GM19467 (cell line): ENCODE measurements around the gene ZBTB8B.
"Not testable (repeated sequence)": the region's sequence is repeated elsewhere in the genome, so short reads cannot be mapped to it uniquely, and the experiment has no call there.

Experiments
- ATAC-seq: cut with Tn5 transposase; IDR thresholded peaks from one replicate; pipeline ENCODE4 v1.9.1; 2021; ENCODE audit warnings: mild to moderate bottlenecking, moderate library complexity; ENCODE audit not compliant: unreplicated experiment

ZBTB8B gene

DNA sequence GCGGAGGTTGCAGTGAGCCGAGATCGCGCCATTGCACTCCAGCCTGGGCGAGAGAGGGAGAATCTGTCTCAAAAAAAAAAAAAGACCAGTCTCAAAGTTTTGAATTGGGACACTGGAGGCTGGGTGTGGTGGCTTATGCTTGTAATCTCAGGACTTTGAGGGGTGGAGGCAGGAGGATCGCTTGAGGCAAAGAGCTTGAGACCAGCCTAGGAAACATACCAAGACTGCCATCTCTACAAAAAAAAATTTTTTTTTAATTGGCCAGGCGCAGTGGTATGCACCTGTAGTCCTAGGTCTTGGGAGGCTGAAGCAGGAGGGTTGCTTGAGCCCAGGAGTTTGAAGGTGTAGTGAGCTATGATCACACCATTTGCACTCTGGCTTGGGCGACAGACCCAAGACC lies 3.9 kb downstream of the ZBTB8B start:
- no peak for ATAC-seq

DNA sequence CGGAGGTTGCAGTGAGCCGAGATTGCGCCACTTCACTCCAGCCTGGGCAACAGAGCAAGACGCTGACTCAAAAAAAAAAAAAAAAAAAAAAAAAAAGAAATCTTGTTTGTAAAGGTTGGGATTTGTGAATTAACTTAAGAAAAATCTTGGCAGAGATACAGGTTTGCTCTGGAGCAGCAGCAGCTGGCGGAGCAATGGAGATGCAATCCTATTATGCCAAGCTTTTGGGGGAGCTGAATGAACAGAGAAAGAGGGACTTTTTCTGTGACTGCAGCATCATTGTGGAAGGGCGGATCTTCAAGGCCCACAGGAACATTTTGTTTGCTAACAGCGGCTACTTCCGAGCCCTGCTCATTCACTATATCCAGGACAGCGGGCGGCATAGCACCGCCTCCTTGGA lies 5.6 kb downstream of the ZBTB8B start:
- ATAC-seq, result no peak

DNA sequence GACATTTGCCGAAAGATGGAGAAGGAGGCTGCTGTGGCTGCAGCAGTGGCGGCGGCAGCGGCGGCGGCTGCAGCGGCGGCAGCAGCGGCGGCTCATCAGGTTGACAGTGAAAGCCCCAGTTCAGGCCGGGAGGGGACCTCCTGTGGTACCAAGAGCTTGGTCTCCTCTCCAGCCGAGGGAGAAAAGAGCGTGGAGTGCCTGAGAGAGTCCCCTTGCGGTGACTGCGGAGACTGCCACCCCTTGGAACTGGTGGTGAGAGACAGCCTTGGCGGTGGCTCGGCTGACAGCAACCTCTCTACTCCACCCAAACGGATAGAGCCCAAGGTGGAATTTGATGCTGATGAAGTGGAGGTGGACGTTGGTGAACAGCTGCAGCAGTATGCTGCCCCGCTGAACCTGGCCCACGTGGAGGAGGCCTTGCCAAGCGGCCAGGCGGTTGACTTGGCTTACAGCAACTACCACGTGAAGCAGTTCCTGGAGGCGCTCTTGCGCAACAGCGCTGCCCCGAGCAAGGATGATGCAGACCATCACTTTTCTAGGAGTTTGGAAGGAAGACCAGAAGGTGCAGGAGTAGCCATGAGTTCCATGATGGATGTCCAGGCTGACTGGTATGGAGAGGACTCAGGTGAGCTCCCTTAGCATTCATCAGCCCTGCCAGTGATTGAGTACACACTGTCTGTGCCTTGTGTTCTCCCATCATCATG lies 6.3 kb downstream of the ZBTB8B start:
- no peak for ATAC-seq

- no peak for ATAC-seq
These were observed 7.0 kb downstream of the ZBTB8B start for GRCh38 chr1:32471695-32472362.

DNA sequence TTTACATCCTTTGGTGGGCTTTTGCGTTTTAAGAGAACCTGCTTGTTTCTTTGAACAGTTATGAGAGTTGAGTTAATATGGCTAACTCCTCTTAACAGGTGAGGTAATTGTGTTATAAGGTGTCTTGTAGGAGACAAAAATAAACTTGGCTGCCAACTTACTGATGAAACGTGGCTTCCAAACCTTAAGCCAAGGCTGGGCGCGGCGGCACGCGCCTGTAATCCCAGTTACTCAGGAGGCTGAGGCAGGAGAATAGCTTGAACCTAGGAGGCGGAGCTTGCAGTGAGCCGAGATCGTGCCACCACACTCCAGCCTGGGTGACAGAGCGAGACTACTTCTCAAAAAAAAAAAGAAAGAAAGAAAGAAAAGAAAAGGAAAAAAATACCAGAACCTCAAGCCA lies 8.1 kb downstream of the ZBTB8B start:
- ATAC-seq, result not testable (repeated sequence)

DNA sequence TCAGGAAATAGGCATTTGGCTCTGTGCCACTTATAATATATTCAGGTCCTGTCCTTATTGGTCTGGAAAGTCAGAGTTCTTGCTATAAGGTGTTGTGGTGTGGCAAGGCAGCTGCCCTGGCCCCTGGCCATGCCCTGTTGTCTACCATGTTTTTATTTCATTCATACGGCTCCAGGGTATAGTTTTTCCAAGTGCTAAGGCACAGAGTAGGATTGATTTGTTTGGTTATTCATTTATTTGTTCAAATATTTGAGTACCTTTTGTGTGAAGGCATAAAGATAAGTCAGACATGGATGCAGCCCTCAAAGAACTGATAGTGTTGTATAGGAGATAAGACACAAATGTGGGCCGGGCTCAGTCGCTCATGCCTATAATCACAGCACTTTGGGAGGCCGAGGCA lies 10.1 kb downstream of the ZBTB8B start:
- ATAC-seq, result no peak

- no peak for ATAC-seq
These were observed 15.1 kb downstream of the ZBTB8B start for GRCh38 chr1:32480003-32480402.

DNA sequence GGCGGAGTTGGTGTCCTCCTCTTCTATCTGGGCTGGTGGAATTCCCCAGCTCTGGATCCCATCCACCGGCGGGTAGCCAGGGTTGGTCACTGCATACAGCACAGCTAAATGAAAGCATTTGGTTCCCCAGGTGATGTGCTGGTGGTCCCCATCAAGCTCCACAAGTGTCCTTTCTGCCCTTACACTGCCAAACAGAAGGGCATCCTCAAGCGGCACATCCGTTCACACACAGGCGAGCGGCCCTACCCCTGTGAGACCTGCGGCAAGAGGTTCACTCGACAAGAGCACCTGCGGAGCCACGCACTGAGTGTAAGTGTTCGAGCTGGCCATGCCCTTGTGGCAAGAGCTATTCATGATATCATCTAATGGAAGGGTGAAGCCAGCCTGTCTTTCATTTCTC lies 15.9 kb downstream of the ZBTB8B start:
- no peak for ATAC-seq

DNA sequence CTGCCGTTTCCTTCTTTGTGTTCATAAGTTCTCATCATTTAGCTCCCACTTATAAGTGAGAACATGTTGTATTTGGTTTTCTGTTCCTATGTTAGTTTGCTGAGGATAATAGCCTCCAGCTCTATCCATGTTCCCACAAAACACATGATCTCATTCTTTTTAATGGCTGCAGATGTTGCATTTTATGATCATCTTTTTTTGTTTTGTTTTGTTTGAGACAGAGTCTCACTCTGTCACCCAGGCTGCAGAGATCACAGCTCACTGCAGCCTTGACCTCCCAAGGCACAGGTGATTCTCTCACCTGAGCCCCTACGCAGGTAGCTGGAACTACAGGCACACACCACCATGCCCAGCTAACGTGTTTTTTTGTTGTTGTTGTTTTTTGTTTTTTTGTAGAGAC lies 16.9 kb downstream of the ZBTB8B start:
- not testable (repeated sequence) for ATAC-seq

GRCh38 chr1:32485554-32486255 lies 20.8 kb downstream of the ZBTB8B start:
- ATAC-seq, result no peak

DNA sequence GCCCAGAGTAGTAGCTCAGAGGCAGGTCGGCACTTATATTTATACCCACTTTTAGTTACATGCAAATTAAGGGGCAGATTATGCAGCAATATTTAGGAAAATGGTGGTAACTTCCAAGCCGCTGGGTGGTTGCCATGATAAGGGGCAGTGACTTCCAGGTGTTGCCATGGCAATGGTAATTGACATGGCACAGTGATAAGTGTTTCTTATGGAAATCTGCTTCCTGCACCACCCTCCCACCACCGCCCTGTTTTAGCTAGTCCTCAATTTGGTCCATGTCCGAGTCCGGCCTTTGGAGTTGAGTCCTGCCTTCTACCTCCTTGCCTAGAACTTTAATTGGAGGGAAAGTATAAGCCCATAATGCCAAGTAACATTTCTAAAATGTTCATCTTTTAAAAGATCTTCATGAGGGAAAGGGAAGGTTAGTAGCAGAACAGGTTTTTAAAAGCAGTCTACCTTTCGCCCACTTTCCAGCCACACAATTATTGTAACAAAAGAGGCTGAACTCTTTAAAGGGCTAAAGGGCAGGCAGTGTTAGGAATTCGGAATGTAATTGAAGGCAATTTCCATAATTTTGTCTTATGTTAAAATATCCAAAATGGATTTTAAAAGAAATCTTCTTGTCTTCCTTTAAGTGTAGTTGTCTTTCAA lies 21.7 kb downstream of the ZBTB8B start:
- ATAC-seq, result no peak

DNA sequence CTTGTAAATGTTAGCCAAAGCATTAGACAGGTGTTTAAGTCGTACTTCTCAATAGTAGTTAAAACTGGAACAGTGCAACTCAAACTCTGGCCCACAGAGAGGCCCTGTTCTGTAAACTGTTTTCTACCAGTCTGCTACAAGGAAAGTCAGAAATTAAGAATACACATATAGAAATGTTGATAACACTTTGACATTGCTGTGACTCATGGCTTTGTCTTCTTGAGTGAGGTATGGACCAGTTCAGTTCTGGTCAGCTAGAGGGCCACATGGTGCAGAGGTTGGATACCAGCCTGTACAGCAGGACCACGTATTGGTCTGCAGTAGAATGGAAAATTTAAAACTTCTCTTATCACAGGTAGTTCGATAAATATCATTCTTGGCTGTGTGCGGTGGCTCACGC lies 22.3 kb downstream of the ZBTB8B start:
- ATAC-seq, result no peak

DNA sequence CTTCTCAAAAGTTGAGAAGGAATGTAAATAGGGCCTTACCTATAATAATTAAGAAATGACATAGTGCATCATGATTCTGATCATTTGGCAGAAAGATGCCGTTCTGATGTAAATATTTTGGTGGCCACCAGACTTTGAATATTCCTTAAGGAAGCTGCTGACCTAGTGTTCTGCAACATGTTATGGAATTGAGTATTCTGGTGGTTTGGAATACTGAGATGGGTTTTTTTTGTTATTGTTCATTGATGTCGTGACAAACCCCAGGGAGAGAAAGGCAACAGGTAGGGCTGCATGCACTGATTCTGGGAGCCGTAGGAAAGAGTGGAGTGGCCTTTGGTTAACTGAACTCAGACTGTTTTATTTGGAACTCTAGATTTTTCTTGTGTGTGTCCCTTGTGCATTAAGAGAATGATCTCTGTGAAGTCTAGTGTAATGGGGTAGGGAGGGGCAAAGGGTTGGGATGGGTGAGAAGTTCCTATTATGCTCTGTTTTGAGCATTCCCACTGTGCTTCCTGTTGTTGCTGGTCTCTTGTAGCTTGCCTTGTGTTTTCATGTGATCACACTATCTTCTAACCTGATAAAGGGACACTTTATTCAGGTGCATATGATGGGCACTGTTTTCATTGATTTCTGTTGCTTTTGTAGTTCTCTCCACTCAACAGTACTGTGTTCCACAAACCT lies 25.0 kb downstream of the ZBTB8B start:
- ATAC-seq, result no peak

GRCh38 chr1:32491386-32491785 lies 26.5 kb downstream of the ZBTB8B start:
- ATAC-seq, result no peak

GRCh38 chr1:32494196-32494595 lies 29.3 kb downstream of the ZBTB8B start:
- ATAC-seq, result no peak

DNA sequence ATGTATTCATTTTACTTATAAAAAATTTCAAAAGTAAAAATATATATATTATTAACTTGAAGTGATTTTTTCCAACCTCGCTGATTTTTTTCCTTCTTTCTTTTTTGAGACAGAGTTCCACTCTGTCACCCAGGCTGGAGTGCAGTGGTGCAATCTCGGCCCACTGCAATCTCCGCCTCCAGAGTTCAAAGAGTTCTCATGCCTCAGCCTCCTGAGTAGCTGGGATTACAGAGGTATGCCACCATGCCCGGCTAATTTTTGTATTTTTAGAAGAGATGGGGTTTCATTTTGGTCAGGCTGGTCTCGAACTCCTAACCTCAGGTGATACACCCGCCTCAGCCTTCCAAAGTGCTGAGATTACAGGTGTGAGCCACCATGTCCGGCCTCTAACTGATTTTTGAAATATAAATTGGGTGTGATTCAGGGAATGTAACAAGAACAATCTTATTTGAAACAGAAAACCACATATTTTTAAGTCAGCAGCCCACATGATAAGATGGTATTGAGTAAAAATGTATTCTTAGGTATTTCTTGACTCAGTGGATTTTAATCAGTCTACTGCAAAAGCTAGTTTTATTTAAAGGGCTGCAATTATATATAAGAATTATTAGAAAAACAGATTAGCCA lies 30.0 kb downstream of the ZBTB8B start:
- ATAC-seq, result no peak

- no peak for ATAC-seq
These were observed 31.3 kb downstream of the ZBTB8B start for GRCh38 chr1:32496127-32496526.

DNA sequence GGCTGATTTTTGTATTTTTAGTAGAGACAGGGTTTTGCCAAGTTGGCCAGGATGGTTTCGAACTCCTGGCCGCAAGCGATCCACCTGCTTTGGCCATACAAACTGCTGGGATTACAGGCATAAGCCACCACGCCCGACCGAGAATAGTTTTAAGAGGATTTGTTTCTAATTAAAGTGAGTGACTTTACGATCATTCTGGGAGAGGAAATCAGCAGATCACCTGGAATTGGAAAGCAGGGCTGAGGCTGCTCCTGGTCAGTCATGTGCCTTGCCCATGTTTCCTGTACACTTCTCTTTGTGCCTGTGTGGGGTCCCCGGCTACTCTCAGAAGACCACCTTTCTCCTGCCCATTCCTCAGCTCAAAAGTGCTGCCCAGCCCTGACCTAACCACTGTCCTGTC lies 33.9 kb downstream of the ZBTB8B start:
- no peak for ATAC-seq

- ATAC-seq, result no peak
These were observed 35.7 kb downstream of the ZBTB8B start for GRCh38 chr1:32500387-32501209.

DNA sequence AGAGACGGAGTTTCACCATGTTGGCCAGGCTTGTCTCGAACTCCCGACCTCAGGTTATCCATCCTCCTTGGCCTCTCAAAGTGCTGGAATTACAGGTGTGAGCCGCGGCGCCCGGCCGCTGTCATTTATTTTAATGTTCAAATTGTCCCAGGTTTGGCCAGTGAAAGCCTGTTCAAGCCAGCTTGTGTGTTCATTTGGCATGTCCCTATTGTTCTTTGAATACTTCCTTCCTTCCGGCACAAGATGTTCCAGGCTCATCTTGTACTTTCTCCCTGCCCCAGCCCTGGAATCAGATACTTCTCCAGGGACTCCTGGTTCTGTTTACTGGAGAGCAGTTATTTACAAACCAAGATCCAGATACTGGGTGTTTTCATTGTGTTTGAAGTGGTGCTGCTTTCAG lies 37.0 kb downstream of the ZBTB8B start:
- ATAC-seq, result no peak
